ENCODE measurements around the gene IDH3B. TPM values are rescaled to one million over a fixed set of nuclear protein-coding genes. Genes with fewer than 3 reads are reported as not detected.

The IDH3B gene
- total and polyA plus RNA-seq, 2 of the 13 experiments (the other 11 are each of a cell fraction or from before 2014, with no cell fraction given): 215 to 254 TPM

DNA sequence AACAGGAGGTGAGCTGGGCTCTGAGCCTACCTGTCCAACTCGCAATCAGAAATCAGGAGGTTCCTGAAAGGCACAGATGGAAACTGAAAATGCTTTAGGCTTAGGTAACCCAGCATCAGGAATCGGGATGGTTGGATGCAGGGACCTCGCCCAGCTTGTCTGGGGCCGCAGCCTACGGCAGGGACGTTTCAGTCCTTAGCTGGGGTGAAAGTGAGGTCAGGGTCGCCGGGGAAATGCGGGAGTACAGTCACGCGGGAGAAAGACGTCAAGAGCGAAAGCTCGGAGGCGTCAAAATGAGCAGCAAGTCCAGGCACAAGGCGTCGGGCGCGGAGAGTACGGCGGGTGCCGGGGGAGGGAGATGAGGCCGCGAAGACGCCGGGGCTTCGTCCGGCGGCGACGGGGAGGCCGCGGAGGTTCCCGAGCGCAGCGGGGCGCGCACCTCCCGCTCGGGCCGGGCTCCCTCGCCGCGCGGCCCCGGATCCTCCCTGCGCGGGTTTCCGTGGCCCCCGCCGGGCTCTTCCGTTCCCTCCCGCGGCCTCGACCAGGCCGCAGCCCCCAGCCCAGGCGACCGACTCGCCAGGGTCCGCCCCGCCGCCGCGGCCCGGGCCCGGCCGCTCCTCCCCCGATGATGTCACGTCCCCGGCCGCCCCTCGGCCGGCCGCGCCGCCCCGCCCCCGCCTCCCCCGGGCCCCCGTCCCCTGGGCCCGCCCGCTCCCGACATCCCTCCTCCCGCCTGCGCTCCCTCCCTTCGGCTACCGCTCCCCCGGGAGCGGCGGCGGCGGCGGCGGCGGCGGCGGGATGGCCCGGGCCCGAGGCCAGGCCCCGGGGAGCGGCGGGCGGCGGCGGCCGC, 28.2 kb upstream of the IDH3B start, which contains the start of gene EBF4 (continued):
- TF ChIP-seq ZNF713 (CRISPR knock-in tag; IDR thresholded peaks at IDR 0.05): 0 out of 2 replicates have a peak, but pooled peaks have one; percentile 57
- TF ChIP-seq, protein P1, sequence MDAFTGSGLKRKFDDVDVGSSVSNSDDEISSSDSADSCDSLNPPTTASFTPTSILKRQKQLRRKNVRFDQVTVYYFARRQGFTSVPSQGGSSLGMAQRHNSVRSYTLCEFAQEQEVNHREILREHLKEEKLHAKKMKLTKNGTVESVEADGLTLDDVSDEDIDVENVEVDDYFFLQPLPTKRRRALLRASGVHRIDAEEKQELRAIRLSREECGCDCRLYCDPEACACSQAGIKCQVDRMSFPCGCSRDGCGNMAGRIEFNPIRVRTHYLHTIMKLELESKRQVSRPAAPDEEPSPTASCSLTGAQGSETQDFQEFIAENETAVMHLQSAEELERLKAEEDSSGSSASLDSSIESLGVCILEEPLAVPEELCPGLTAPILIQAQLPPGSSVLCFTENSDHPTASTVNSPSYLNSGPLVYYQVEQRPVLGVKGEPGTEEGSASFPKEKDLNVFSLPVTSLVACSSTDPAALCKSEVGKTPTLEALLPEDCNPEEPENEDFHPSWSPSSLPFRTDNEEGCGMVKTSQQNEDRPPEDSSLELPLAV (CRISPR knock-in tag; conservative IDR thresholded peaks at IDR 0.05; ENCODE audit: low read depth): no peak
- TF ChIP-seq CEBPG (CRISPR knock-in tag; IDR thresholded peaks at IDR 0.05): no peak
- TF ChIP-seq MXI1 (IDR thresholded peaks at IDR 0.05; ENCODE audit: borderline replicate concordance, low read depth, low read length): 0 out of 3 replicates have a peak, but pooled peaks have one; percentile 20
- no peak for TF ChIP-seq ZNF207 (IDR thresholded peaks at IDR 0.05; ENCODE audit: borderline replicate concordance)
- no peak for TF ChIP-seq SP5 (CRISPR knock-in tag; IDR thresholded peaks at IDR 0.05; ENCODE audit: borderline replicate concordance, low read depth)
- TF ChIP-seq, protein P2, sequence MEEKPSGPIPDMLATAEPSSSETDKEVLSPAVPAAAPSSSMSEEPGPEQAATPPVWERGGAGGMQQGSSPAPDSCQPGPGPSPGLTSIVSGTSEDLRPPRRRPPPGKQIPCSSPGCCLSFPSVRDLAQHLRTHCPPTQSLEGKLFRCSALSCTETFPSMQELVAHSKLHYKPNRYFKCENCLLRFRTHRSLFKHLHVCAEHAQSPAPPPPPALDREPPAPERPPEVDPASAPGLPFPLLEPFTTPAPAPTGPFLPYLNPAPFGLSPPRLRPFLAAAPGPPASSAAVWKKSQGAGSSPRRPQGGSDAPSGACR (CRISPR knock-in tag; IDR thresholded peaks at IDR 0.05): no peak
- TF ChIP-seq ZNF629 (CRISPR knock-in tag; conservative IDR thresholded peaks at IDR 0.05): no peak
- no peak for TF ChIP-seq SAFB2 (CRISPR knock-in tag; IDR thresholded peaks at IDR 0.05; ENCODE audit: borderline replicate concordance, low read depth)
- TF ChIP-seq, protein P3, sequence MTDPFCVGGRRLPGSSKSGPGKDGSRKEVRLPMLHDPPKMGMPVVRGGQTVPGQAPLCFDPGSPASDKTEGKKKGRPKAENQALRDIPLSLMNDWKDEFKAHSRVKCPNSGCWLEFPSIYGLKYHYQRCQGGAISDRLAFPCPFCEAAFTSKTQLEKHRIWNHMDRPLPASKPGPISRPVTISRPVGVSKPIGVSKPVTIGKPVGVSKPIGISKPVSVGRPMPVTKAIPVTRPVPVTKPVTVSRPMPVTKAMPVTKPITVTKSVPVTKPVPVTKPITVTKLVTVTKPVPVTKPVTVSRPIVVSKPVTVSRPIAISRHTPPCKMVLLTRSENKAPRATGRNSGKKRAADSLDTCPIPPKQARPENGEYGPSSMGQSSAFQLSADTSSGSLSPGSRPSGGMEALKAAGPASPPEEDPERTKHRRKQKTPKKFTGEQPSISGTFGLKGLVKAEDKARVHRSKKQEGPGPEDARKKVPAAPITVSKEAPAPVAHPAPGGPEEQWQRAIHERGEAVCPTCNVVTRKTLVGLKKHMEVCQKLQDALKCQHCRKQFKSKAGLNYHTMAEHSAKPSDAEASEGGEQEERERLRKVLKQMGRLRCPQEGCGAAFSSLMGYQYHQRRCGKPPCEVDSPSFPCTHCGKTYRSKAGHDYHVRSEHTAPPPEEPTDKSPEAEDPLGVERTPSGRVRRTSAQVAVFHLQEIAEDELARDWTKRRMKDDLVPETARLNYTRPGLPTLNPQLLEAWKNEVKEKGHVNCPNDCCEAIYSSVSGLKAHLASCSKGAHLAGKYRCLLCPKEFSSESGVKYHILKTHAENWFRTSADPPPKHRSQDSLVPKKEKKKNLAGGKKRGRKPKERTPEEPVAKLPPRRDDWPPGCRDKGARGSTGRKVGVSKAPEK (CRISPR knock-in tag; IDR thresholded peaks at IDR 0.05; ENCODE audit: borderline replicate concordance): peak; percentile 85
- peak; percentile 76; the same call in 1 of the 2 replicates for TF ChIP-seq SMAD1 (CRISPR knock-in tag; IDR thresholded peaks at IDR 0.05; ENCODE audit: borderline replicate concordance, low read depth)
- no peak for TF ChIP-seq SP140L (CRISPR knock-in tag; IDR thresholded peaks at IDR 0.05; ENCODE audit: borderline replicate concordance)
- TF ChIP-seq, protein P4, sequence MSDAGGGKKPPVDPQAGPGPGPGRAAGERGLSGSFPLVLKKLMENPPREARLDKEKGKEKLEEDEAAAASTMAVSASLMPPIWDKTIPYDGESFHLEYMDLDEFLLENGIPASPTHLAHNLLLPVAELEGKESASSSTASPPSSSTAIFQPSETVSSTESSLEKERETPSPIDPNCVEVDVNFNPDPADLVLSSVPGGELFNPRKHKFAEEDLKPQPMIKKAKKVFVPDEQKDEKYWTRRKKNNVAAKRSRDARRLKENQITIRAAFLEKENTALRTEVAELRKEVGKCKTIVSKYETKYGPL (CRISPR knock-in tag; IDR thresholded peaks at IDR 0.05): 0 out of 2 replicates have a peak, but pooled peaks have one; percentile 19
- no peak for TF ChIP-seq MEIS1 (CRISPR knock-in tag; IDR thresholded peaks at IDR 0.05; ENCODE audit: borderline replicate concordance)
- TF ChIP-seq HCFC1 (IDR thresholded peaks at IDR 0.05; ENCODE audit: low read depth, low read length): no peak
- TF ChIP-seq ARNT (IDR thresholded peaks at IDR 0.05): no peak
- no peak for TF ChIP-seq HOXA7 (CRISPR knock-in tag; IDR thresholded peaks at IDR 0.05)
- TF ChIP-seq IKZF1 (IDR thresholded peaks at IDR 0.05): no peak
- TF ChIP-seq ZNF333 (CRISPR knock-in tag; IDR thresholded peaks at IDR 0.05; ENCODE audit: borderline replicate concordance): no peak
- 0 out of 2 replicates have a peak, but pooled peaks have one; percentile 44 for TF ChIP-seq GATAD1 (CRISPR knock-in tag; IDR thresholded peaks at IDR 0.05)
- TF ChIP-seq SOX5 (CRISPR knock-in tag; IDR thresholded peaks at IDR 0.05; ENCODE audit: borderline replicate concordance): no peak
- TF ChIP-seq ZNF3 (CRISPR knock-in tag; IDR thresholded peaks at IDR 0.05): no peak
- 0 out of 2 replicates have a peak, but pooled peaks have one; percentile 25 for TF ChIP-seq RAD21 (CRISPR knock-in tag; IDR thresholded peaks at IDR 0.05)

Data from HepG2 (cell line).